Measurements from ENCODE around the gene B4GALNT3.

The B4GALNT3 gene

DNA sequence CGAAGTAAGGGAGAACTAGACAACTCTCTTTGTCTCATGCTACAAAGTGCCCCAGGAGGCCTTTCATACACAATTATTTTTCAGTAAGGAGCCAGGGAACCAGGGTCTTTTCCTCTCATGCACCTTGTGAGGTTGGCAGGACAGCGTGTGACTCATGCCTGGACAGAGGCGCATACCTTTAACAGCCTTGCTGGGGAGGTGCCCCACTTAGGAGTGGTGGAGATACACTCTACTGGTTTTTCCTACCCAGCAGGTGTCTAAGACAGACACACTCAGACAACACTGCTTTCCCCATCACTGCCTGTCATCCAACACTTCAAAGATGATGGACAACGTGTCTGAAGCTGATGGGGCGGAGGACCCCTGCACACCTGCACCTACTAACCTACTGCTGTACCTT lies 49.1 kb downstream of the B4GALNT3 start:
- DNase-seq (ENCODE audit: low read depth, low spot score): no peak

DNA sequence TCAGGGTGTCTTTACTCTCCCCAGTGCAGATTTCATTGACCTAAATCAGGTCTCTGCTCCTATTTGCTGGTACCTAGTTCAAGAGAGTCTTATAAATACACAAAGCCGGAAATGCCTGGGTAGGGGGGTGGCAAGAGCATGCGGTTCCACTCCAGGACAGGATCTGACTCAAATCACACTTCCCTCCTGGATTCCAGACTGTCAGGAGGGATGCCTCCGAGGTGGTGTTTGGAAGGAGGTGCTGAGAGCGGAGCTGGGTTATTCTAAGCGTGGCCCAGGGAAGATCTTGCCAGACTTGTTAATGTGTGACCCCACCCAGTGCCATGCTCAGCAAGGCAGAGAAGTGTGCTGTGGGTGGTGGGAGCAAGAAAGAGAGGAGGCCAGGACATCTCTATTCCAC lies 49.8 kb downstream of the B4GALNT3 start:
- DNase-seq (ENCODE audit: low read depth, low spot score): no peak

DNA sequence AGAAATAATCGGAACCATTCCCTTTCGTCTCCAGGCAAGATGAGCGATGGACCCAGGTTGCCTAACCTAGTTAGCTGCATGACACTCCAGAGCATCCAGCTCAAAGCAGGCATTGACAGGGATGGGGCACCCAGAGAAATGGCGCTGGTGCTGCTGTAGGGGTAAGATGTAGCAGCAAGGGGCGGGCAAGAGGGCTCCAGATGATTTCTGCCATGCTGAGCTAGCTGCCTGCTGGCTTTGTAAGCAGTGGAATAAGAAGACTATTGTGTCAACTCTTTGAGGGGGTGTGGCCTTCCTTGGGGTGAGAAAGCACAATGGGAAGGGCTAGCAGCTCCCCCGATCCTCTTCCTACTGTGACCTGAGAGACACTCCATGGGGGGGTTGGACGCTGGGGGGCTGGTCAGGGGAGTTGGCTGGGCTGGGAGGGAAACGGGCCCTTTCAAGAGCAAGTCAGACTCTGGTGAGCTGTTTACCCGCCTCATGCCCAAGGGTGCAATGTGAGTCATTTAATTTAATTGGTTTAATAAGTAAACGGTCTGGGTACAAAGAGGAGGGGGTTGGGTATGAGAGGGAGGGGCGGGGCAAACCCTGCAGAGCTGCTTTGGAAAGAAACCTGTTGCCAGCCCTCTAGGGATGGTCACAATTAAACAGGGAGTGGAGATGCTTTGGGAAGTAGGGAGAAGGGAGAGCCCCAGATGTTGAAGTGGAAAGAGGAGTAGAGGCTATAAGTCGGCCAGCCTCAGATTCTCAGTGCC lies 50.5 kb downstream of the B4GALNT3 start:
- DNase-seq (ENCODE audit: low read depth, low spot score): no peak

DNA sequence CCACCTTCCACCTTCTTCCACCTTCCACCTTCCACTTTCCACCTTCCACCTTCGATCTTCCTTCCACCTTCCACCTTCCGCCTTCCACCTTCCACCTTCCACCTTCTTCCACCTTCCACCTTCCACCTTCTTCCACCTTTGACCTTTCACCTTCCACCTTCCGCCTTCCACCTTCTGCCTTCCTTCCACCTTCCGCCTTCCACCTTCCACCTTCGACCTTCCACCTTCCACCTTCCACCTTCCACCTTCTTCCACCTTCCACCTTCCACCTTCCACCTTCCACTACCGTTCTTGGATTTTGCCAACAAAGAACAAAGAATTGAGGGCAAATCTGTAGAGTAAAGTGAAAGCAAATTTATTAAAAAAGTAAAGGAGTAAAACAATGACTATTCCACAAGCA lies 53.2 kb downstream of the B4GALNT3 start:
- no peak for DNase-seq (ENCODE audit: low read depth, low spot score)

DNA sequence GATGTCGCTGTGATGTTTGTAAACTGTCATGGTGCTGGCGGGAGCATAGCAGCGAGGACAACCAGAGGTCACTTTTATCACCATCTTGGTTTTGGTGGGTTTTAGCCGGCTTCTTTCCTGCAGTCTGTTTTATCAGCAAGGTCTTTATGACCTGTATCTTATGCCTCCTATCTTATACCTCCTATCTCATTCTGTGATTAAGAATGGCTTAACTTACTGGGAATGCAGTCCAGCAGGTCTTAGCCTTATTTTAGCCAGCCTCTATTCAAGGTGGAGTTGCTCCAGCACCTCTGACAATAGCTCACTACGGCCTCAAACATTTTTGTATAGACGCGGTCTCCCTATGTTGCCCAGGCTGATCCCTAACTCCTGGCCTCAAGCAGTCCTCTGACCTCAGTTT lies 53.7 kb downstream of the B4GALNT3 start:
- no peak for DNase-seq (ENCODE audit: low read depth, low spot score)

DNA sequence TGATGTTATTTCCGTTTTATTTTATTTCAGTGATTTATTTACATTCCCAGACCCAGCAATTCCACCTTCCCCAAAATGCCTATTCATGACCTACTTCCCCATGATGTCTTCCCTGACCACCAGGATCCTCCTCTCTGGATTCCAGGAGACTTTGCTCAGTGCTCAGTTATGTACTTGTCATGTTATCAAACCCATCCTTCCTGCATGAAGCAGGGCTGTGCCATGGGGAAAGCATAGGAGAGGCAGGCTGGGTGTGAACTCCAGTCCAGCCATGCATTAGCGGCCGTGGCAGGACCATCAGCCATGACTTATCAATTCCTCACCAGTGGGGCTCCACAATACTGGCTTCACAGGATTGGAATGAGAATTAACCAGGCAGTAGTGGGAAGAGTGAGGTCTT lies 57.8 kb downstream of the B4GALNT3 start:
- no peak for DNase-seq (ENCODE audit: low read depth, low spot score)

DNA sequence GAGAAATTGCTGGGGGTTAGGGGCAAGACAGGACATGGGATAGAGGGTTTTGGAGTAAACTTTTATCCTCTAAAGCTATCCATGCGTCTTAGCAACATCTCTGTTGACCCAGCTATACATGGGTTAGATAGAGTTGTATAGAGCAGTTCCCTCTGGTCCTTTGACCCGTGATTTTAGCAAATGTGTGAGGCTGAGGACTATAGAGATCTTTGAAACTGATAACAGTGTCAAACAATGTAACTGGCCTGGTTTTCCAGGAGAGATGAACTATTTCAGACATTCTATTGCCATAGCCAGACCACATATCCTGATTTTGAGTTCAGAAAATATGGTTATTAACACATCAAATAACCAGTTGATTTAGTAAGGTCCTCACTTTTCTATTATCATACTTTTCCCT lies 60.4 kb downstream of the B4GALNT3 start:
- no peak for DNase-seq (ENCODE audit: low read depth, low spot score)

DNA sequence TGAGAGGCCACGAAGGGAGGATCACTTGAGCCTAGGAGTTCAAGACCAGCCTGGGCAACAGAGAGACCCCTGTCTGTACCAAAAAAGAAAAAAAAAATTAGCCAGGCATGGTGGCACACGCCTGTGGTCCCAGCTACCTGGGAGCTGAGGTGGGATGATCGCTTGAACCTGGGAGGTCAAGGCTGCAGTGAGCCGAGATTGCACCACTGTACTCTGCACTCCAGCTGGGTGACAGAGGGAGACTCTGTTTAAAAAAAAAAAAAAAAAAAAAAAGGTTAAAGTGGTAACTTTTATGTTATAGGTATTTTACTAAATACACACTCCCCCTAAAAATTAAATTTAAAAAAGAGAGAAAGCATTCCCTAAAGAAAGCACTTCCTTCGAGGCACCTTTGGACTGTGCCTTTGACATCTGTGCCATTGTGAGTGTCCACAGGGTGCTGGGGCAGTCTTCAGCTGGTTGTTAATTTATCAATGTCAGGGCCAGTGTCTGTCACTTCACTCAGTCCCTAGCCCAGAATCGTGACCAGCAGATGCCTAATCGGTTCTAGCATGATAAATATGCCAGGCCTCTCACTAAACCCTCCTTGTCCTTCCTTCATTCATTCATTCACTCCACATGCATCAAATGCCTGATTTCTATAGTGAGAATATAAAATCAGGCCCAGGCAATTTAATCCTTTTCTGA lies 63.1 kb downstream of the B4GALNT3 start:
- DNase-seq (ENCODE audit: low read depth, low spot score): no peak

DNA sequence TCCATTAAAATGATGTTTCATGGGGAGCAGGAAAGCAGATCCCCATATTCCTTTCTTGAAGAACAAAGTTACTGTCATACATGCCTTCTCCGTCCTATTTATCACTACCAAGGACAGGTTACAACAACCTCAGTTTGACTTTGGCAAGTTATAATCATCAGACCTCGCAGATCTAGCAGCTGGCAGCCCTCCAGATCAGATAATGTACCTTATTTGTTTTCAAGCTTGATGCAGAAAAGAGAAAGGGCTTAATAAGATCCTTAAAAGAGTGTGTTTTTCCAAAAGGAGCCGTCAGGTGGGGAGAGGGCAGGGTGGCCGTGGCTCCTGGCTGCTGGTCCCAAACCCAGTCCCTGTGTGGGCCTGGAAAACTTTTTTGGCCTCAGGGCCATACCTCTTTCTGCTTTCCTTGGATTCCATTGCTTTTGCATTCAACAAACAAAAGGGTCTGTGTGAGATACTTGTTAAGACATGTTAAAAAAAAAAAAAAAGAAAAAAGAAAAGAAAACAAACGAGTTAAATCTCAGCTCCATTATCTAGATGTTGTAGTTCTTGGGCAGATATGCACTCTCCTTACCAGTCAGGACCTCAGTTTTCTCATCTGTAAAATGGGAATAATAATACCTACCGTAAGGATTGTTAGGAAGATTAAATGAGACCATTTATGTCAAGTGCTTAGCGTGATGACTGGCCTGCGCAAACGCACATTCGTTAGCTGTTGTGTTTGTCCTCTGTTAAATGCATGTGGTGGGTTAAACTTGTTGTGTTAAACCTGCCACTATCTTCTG lies 64.6 kb downstream of the B4GALNT3 start:
- no peak for DNase-seq (ENCODE audit: low read depth, low spot score)

DNA sequence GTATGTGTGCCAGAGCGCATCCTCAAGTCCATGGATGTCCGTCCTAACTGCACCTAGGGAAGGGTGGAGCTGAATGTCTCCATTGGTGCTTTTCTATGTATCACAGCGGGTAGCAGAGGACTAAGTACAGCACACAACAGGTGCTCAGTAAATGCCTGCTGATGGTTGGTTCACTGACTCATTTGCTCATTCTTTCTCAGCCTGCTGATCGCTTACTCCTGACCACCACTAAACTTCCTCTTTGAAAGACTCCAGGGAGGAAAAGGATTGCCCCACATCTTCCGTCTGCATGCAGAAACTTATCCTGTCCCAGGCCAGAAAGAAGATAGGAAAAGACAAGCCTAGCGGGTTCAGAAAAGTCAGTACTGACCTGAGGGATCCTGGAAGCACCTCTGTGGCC lies 66.3 kb downstream of the B4GALNT3 start:
- no peak for DNase-seq (ENCODE audit: low read depth, low spot score)

DNA sequence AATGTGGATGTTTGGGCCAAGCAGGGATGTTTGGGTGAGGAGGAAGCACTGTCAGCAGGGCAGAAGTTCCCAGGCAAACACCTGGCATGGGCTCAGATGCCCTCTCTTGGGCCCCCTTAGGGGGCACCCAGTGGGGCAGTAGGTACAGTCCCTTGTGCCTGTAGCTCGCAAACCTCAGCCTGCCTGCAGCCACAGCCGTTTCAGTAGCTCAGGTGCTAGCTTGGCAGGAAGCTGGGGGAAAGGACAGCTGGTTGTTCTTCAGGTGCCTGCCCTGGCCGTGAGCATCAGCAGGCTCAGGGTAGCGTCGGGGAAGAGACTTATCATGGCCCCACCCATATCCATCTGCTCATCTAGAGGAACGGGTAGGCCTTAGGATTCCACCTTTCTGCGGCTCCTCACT lies 67.5 kb downstream of the B4GALNT3 start:
- no peak for DNase-seq (ENCODE audit: low read depth, low spot score)

DNA sequence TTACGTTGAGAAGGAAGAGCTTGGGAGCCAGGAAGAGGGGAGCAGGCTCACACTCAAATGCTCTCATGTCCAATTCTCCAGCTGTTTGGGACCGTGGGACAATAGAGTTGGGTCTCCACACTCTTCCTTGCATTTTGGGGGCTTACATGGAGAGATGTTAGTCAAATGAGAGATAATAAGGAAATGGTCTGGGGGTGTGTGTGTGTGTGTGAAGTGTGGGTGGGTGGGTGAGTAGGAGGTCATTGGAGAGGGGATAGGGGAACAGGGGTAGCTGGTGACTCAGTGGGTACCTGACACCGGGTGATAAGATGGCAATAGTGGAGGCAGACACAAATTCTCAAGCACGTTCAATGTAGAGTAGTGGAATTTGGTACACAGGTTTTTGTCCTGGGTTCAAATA lies 68.0 kb downstream of the B4GALNT3 start:
- DNase-seq (ENCODE audit: low read depth, low spot score): no peak

DNA sequence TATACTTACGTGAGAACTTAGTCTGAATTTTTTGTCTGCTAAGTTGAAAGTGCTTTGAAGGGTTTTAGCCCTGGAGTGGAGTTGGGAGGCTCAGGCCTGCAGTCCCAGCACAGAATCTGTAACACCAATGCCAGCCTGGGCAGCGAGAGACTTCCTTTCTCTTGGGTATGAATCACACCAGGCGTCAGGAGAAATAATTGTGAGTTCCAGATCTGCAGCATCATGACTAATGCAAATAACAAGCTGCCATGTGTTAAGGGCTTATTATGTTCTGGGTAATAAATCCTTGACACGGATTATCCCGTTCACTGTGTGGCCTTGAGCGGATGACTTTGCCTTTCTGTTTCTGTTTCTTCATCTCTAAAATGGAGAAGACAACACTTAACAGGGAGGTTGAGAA lies 70.6 kb downstream of the B4GALNT3 start:
- no peak for DNase-seq (ENCODE audit: low read depth, low spot score)

DNA sequence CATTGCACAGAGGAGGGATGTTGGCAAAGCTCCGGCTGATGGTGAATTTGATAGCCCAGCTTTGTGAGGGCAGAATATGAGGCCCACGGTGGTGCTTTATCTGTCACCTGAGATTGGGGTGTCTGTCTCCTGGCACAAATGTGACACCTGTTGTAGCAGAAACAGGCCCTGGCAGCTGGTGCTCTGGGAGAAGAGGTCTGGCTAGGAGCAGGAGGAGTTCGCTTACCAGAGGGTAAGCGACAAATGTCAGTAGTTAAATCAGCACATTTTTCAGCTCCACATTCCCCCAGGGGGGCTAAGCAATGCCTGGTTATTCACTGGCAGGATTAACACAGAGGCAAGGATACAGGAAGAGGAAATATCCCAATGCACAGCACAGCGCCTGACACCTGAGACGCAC lies 71.1 kb downstream of the B4GALNT3 start:
- DNase-seq (ENCODE audit: low read depth, low spot score): no peak

DNA sequence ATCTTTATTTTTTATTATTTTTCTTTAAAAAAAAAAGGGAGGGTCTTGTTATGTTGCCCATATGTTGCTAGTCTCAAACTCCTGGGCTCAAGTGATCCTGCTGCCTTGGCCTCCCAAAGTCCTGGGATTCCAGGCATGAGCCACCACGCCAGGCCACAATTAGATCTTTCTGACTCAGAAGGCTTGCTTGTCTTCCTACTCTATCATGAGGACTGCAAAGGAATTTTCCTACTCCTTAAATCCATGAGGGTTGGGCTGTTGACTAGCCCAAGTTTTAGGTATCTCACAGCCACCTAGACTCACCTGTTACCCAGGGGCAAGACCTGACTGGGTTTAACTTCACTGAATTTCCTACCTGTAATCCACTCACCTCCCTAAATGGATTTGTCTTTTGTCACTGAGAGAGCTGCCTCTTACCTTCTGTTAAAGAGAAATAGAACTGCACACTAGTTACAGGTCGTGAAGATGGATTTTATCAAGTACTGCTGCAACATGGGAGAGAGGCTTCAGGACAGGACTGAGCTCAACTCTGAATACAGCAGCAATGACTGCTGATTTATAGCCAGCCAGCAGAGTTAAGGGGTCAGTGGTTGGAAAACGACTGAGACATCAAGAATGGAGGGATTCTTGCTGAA lies 72.3 kb downstream of the B4GALNT3 start:
- no peak for DNase-seq (ENCODE audit: low read depth, low spot score)

DNA sequence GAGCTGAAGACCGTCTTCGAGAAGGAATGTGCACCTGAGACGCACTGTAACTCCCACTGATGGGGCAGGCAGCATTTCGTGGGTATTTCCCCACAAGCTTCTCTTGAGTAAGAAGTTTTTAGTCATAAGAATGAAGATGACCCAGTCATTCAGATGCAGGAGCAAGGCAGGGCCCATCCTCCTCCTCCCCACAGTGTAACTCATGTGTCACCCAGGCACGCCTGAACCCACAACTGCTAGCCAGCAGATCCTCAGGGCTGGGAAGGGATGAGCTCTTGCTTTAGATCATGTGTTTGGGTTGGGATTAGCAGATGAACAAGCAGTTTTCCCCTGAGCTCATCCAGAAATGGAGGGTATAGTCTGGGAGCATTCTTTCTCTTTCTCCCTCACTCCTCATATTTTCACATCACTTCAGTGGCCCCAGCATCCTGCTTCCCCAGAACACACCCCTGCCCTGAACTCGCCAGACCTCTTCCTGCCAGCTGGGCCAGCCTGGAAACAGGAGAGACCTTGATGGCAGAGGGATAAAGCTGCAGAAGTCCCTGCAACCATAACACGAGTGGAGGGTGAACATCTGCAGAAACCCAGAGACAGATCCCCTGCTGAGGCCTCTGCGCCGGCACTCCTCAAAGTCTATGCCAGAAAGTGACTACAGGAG lies 73.3 kb downstream of the B4GALNT3 start:
- no peak for DNase-seq (ENCODE audit: low read depth, low spot score)

DNA sequence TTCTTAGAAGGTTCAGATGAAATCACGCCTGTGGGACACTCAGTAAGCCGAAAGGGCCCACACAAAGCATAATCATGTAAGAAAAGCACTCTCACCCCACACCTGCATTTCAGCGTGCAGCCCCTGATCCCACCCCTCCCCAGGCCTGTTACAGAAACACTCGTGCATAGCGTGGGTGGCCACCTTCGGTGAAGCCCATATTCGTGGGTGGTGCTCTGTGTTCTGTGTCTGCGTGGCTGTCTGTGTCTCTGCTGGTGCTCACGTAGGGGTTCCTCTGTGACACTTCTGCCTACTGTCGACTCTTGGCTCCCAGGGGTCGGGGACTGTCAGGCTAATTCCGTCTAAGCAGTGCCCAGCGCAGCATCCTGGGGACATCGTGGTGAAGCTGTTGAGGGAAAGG lies 74.0 kb downstream of the B4GALNT3 start:
- no peak for DNase-seq (ENCODE audit: low read depth, low spot score)

DNA sequence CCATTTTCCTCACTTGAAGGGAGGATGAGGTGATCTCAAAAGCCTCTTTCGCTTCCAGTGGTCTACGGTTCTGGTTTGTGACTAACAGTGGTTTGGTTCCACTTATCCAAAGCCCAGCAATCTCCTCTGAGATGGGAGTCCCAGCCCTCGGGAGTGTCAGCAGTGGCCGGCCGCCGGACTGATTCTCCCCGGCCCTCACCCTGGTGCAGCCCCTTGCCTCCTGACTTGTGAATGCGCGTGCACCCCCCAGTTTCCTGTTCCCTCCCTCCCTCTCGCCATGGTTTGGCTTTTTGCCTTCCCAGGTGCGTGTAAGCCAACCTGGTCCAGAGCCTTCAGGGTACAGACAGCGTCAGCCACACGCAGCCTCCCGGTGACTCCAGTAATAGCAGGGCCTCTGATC lies 74.5 kb downstream of the B4GALNT3 start:
- no peak for DNase-seq (ENCODE audit: low read depth, low spot score)

DNA sequence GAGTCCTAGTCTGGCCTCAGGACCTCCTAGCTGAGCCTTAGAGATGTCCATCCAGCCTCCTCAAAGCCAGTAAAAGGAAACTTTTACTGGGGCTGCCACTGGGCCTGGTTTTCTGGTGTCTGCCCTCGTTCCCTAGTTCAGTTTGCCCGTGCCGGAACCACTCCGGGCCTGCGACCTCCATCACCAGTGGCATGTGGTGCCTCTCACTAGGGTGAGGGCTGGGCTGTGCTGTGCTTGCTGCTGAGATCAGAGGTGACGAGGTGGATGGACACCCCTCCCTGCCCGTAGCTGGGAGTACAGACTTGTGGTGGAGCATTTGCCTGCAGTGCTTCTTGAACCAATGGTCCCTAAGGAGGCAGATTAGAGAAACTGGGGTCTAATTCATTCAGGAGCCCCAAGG lies 75.7 kb downstream of the B4GALNT3 start:
- DNase-seq (ENCODE audit: low read depth, low spot score): no peak

DNA sequence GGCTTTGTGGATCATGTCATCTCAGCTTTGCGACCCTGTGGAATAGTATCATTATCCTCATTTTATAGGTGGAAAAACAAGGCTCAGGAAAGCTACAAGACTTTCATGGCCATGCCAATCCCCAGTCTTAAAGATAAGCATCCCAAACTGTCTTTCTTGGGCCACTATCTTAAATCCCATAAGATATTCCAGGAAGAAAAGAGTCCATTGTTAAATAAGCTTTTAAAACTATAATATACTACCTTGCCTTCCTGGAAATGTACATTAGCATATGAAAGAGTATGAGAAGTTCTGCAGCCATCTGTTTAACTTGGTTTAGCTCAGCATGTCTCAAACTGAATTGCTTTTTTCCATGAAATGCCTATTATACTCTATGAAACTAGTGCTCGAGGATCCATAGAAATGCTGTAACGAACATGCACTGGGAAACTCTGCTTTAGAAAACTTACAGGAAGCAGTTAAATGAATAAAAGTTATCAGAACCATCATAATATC lies 77.1 kb downstream of the B4GALNT3 start:
- no peak for DNase-seq (ENCODE audit: low read depth, low spot score)

DNA sequence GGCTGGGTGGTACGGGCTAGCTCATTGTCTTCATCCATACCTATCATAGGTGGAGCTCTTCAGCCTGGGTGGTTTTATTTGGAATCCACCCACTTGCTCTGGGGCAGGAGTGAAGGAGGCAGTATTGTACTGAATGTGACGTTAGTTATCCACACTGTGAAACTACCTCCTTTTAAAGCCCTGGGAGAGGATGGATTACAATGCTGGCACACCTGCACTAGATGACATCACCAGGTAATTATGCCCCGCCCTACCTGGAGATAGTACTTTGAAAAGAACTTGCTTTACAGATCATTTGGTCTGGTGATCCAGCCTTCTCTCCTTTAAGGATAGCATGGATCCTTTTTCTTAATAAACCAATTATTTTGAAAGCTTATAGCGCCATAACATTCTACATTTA lies 78.0 kb downstream of the B4GALNT3 start:
- no peak for DNase-seq (ENCODE audit: low read depth, low spot score)

All from smooth muscle cell of the brain vasculature (primary cell).